Left renal cortex interstitium (tissue), 4 donors: ENCODE data around the gene PSMD8. TPM values are rescaled to one million over a fixed set of nuclear protein-coding genes. Genes with fewer than 3 reads are reported as not detected.
"Not testable (repeated sequence)": the region's sequence is repeated elsewhere in the genome, so short reads cannot be mapped to it uniquely, and the experiment has no call there.

Experiments
- DNase-seq, 4 donors: peaks; one replicate each; pipeline ENCODE4 v3.0.0-alpha.2; 2013; ENCODE audit warnings: low read depth in 4 of 4, low spot score in 2 of 4, missing footprints in 1 of 4
- polyA plus RNA-seq, 4 donors: library from polyadenylated mRNA; unstranded; fragments of 120-200 nt; gene quantifications; one replicate each; pipeline ENCODE4 v1.2.1, GENCODE V29; 2013; ENCODE audit not compliant: insufficient read length in 4 of 4

The PSMD8 gene
- polyA plus RNA-seq, 4 donors = 150 to 193 (median 165) TPM

GRCh38 chr19:38404858-38405257 lies 30.5 kb downstream of the PSMD8 start:
- DNase-seq = no peak

- DNase-seq = no peak
Measured at GRCh38 chr19:38405276-38405675, 30.9 kb downstream of the PSMD8 start.

GRCh38 chr19:38409631-38410133 lies 35.3 kb downstream of the PSMD8 start:
- DNase-seq = no peak

- not testable (repeated sequence) for DNase-seq
Measured at GRCh38 chr19:38410407-38410806, 36.0 kb downstream of the PSMD8 start.

GRCh38 chr19:38411041-38411712 lies 36.8 kb downstream of the PSMD8 start:
- no peak for DNase-seq

GRCh38 chr19:38411898-38412297 lies 37.5 kb downstream of the PSMD8 start:
- not testable (repeated sequence) for DNase-seq

GRCh38 chr19:38412491-38412890 lies 38.1 kb downstream of the PSMD8 start:
- no peak for DNase-seq

GRCh38 chr19:38412961-38413360 lies 38.6 kb downstream of the PSMD8 start:
- DNase-seq = no peak

- DNase-seq = no peak
Measured at GRCh38 chr19:38413416-38413815, 39.0 kb downstream of the PSMD8 start.

GRCh38 chr19:38417146-38417543 lies 42.8 kb downstream of the PSMD8 start:
- no peak for DNase-seq

- DNase-seq = no peak
Measured at GRCh38 chr19:38417544-38418506, 43.5 kb downstream of the PSMD8 start.

- no peak for DNase-seq
Measured at GRCh38 chr19:38420935-38421334, 46.6 kb downstream of the PSMD8 start.

- DNase-seq = no peak
Measured at GRCh38 chr19:38421856-38422255, 47.5 kb downstream of the PSMD8 start.

GRCh38 chr19:38422438-38422837 lies 48.1 kb downstream of the PSMD8 start:
- DNase-seq = no peak

GRCh38 chr19:38424272-38424671 lies 49.9 kb downstream of the PSMD8 start:
- DNase-seq = no peak

GRCh38 chr19:38425222-38425809 lies 50.9 kb downstream of the PSMD8 start:
- DNase-seq = no peak

GRCh38 chr19:38425810-38426466 lies 51.6 kb downstream of the PSMD8 start, which contains the start of gene RASGRP4:
Gene RASGRP4, minus strand, starts transcription at chr19:38426219. Its CDS starts 128 bp downstream, at chr19:38426091.
- DNase-seq = no peak

GRCh38 chr19:38427035-38427677 lies 52.8 kb downstream of the PSMD8 start:
- not testable (repeated sequence) for DNase-seq

- DNase-seq = no peak
Measured at GRCh38 chr19:38429055-38429810, 54.9 kb downstream of the PSMD8 start.
